HEK293T (cell line): ENCODE measurements around the gene FCER2.

Experiments
- CTCF ChIA-PET: fragments of 350-600 bp; formaldehyde crosslinking; extraction: SDS; loops from one replicate; lab custom pipeline; 2021; ENCODE audit warnings: antibody characterized with exemption, inconsistent platforms; lab: Yijun Ruan, JAX
- POLR2A ChIA-PET: fragments of 350-600 bp; formaldehyde crosslinking; extraction: SDS; loops from one replicate; lab custom pipeline; 2020; ENCODE audit warnings: antibody characterized with exemption, inconsistent platforms; lab: Yijun Ruan, JAX
- DNase-seq: peaks from one replicate; pipeline ENCODE4 v3.0.0; 2012; ENCODE audit warnings: mixed read lengths; ENCODE audit errors: extremely low spot score
- ARNT ChIP-seq: fragments of 450-650 bp; IDR thresholded peaks from 2 replicates; pipeline ENCODE4 v1.6.1; 2017; ENCODE audit warnings: mild to moderate bottlenecking
- BHLHE40 ChIP-seq: fragments of 450-650 bp; IDR thresholded peaks from 2 replicates; pipeline ENCODE4 v1.6.1; 2016; ENCODE audit warnings: mild to moderate bottlenecking, moderate library complexity, borderline replicate concordance
- CTBP1 ChIP-seq: fragments of 450-650 bp; IDR thresholded peaks from 2 replicates; pipeline ENCODE4 v1.6.1; 2016; ENCODE audit warnings: borderline replicate concordance
- ELF4 ChIP-seq: fragments of 450-650 bp; IDR thresholded peaks from 2 replicates; pipeline ENCODE4 v1.6.1; 2017; ENCODE audit warnings: antibody characterized with exemption
- FOXA1 ChIP-seq: fragments of 450-650 bp; IDR thresholded peaks from 2 replicates; pipeline ENCODE4 v1.6.1; 2016; ENCODE audit warnings: mild to moderate bottlenecking
- FOXK2 ChIP-seq: fragments of 450-650 bp; IDR thresholded peaks from 2 replicates; pipeline ENCODE4 v1.6.1; 2016; ENCODE audit warnings: mild to moderate bottlenecking
- FOXM1 ChIP-seq: fragments of 450-650 bp; IDR thresholded peaks from 2 replicates; pipeline ENCODE4 v1.6.1; 2017; ENCODE audit warnings: mild to moderate bottlenecking, borderline replicate concordance
- HDGF ChIP-seq: fragments of 450-650 bp; IDR thresholded peaks from 2 replicates; pipeline ENCODE4 v1.6.1; 2017; ENCODE audit warnings: antibody characterized with exemption, borderline replicate concordance
- L3MBTL2 ChIP-seq: fragments of 450-650 bp; conservative IDR thresholded peaks from 2 replicates; pipeline ENCODE4 v1.6.1; 2016; ENCODE audit warnings: mild to moderate bottlenecking
- LEF1 ChIP-seq: fragments of 450-650 bp; IDR thresholded peaks from 2 replicates; pipeline ENCODE4 v1.6.1; 2017; ENCODE audit warnings: mild to moderate bottlenecking, borderline replicate concordance
- NFRKB ChIP-seq: fragments of 450-650 bp; IDR thresholded peaks from 2 replicates; pipeline ENCODE4 v1.6.1; 2016; ENCODE audit warnings: mild to moderate bottlenecking, moderate library complexity
- PKNOX1 ChIP-seq: fragments of 450-650 bp; IDR thresholded peaks from 2 replicates; pipeline ENCODE4 v1.6.1; 2016
- SP1 ChIP-seq: fragments of 450-650 bp; IDR thresholded peaks from 2 replicates; pipeline ENCODE4 v1.6.1; 2017
- SUZ12 ChIP-seq: fragments of 450-650 bp; IDR thresholded peaks from 2 replicates; pipeline ENCODE4 v1.6.1; 2016; ENCODE audit warnings: mild to moderate bottlenecking
- TARDBP ChIP-seq: fragments of 450-650 bp; IDR thresholded peaks from 2 replicates; pipeline ENCODE4 v1.6.1; 2016
- ZNF384 ChIP-seq: fragments of 450-650 bp; IDR thresholded peaks from 2 replicates; pipeline ENCODE4 v1.6.1; 2016

FCER2 gene

GRCh38 chr19:7739211-7739755, 37.4 kb upstream of the FCER2 start:
- POLR2A ChIA-PET, result no interaction called here
- TF ChIP-seq SP1 (no peak), HDGF (no peak), TARDBP (no peak), LEF1 (no peak), FOXK2 (no peak), CTBP1 (no peak), ARNT (no peak), BHLHE40 (no peak), ZNF384 (no peak), L3MBTL2 (no peak), FOXA1 (no peak)
- DNase-seq, result no peak
- CTCF ChIA-PET, result interaction anchor here (0.5 to 0.6 kb wide), 2 partner anchors 60 to 359 kb away, joined by 3 read pairs; no protein-coding TSS in a partner anchor

GRCh38 chr19:7738023-7738422, 36.1 kb upstream of the FCER2 start:
- POLR2A ChIA-PET, result no interaction called here
- CTCF ChIA-PET, result interaction anchor here (0.7 kb wide), 1 partner anchor 27 kb away, joined by 4 read pairs; no protein-coding TSS in a partner anchor
- DNase-seq, result no peak

GRCh38 chr19:7737215-7737614, 35.3 kb upstream of the FCER2 start:
- no peak for TF ChIP-seq CTBP1
- no peak for TF ChIP-seq TARDBP
- no peak for TF ChIP-seq NFRKB
- no peak for TF ChIP-seq SP1
- TF ChIP-seq FOXK2, result no peak
- TF ChIP-seq PKNOX1, result no peak
- TF ChIP-seq ARNT, result no peak
- TF ChIP-seq SUZ12, result no peak
- TF ChIP-seq HDGF, result no peak
- TF ChIP-seq ZNF384, result no peak
- no peak for TF ChIP-seq BHLHE40
- no peak for TF ChIP-seq ELF4
- no peak for TF ChIP-seq FOXA1
- TF ChIP-seq LEF1, result no peak
- no peak for TF ChIP-seq L3MBTL2
- no peak for TF ChIP-seq FOXM1
- ChIA-PET POLR2A (no interaction called here), CTCF (no interaction called here)
- DNase-seq, result no peak

More at GRCh38 chr19:7738023-7738422, 36.1 kb upstream of the FCER2 start:
- TF ChIP-seq FOXK2 (no peak), LEF1 (no peak)

- CTCF ChIA-PET, result no interaction called here
- POLR2A ChIA-PET, result no interaction called here
- DNase-seq, result no peak
- TF ChIP-seq NFRKB (no peak), ARNT (no peak), HDGF (no peak), PKNOX1 (no peak)
Observed at GRCh38 chr19:7736148-7736547, 34.2 kb upstream of the FCER2 start.

GRCh38 chr19:7734220-7735203, 32.6 kb upstream of the FCER2 start:
- TF ChIP-seq ELF4, result no peak
- TF ChIP-seq SP1, result no peak
- no peak for TF ChIP-seq L3MBTL2
- no peak for TF ChIP-seq ARNT
- no peak for TF ChIP-seq NFRKB
- no peak for TF ChIP-seq ZNF384
- TF ChIP-seq FOXK2, result no peak
- no peak for TF ChIP-seq FOXA1
- no peak for TF ChIP-seq FOXM1
- no peak for TF ChIP-seq CTBP1
- no peak for TF ChIP-seq HDGF
- no peak for TF ChIP-seq PKNOX1
- TF ChIP-seq TARDBP, result no peak
- TF ChIP-seq LEF1, result no peak
- no peak for TF ChIP-seq BHLHE40
- TF ChIP-seq SUZ12, result no peak
- CTCF ChIA-PET, result no interaction called here
- DNase-seq, result no peak
- POLR2A ChIA-PET, result no interaction called here

GRCh38 chr19:7733376-7733775, 31.4 kb upstream of the FCER2 start:
- DNase-seq, result no peak
- ChIA-PET CTCF (no interaction called here), POLR2A (no interaction called here)
- no peak for TF ChIP-seq L3MBTL2
- TF ChIP-seq FOXA1, result no peak
- TF ChIP-seq FOXM1, result no peak
- TF ChIP-seq ELF4, result no peak
- no peak for TF ChIP-seq PKNOX1
- no peak for TF ChIP-seq NFRKB
- no peak for TF ChIP-seq TARDBP
- TF ChIP-seq FOXK2, result no peak
- no peak for TF ChIP-seq LEF1
- no peak for TF ChIP-seq SP1
- no peak for TF ChIP-seq ARNT
- no peak for TF ChIP-seq HDGF
- TF ChIP-seq BHLHE40, result no peak
- no peak for TF ChIP-seq CTBP1
- no peak for TF ChIP-seq ZNF384
- no peak for TF ChIP-seq SUZ12
